Measurements from ENCODE around the gene HECA.

Gene HECA

DNA sequence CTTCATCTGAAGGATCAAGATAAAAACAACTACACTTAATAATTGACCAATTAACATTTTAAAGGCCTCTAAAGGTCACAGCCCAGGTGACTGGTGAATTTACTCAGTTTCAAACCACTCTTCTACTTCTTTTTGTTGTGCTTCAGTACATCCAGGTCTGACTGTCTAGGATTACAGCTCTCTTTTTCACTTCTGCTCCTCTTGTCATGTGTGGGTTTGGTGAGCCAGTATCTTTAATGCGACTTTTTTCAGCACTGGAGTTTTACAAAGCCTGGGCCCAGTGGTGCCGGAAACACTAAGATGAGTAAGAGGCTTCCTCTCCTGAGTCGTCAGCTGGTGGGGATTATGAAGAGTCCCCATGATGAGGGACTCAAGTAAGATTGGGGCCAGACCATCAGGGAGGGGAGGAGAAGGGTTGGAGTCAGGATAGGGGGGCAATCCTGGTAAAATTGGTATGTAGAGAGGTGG is 27.0 kb downstream of the HECA start:
- Histone ChIP-seq H3K4me1 (ENCODE audit: control insufficient read depth, insufficient read depth, low read length, unreplicated experiment) (peaks cover 6% of the 10 kb centered on the region), H3K79me2 (ENCODE audit: control insufficient read depth, insufficient read depth, low read length, unreplicated experiment) (peaks cover 16% of the 10 kb centered on the region), H3K4me3 (ENCODE audit: low read depth, low read length) (no peak overlapping the region), H2AFZ (ENCODE audit: low read length, unreplicated experiment) (no peak overlapping the region), H3K27me3 (ENCODE audit: insufficient read depth, low read length) (no peaks in the 10 kb centered on the region), H3K36me3 (ENCODE audit: insufficient read depth, low read length) (no peaks in the 10 kb centered on the region), H3K27ac (ENCODE audit: low read depth, low read length) (no peak overlapping the region)

DNA sequence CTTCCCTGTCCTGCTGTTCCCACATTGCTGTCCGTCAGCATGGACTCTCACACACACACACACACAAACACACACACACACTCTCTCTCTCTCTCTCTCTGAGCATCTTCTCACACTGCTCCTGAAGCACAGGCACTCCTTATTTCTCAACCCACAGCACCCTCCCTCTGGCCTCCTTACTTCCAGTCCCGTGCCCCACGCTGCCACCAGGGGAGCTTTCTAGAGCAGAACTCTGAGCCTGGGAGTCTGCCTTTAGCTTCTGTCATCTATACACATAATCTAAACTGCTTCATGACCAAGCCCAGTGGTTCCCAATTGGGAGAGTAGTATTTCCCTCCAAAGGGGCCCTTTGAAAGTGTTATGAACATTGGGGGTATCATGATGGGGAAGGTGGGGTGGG is 29.1 kb downstream of the HECA start:
- Histone ChIP-seq H3K79me2 (ENCODE audit: control insufficient read depth, insufficient read depth, low read length, unreplicated experiment) (peaks cover 11% of the 10 kb centered on the region), H2AFZ (ENCODE audit: low read length, unreplicated experiment) (no peak overlapping the region), H3K36me3 (ENCODE audit: insufficient read depth, low read length) (peaks cover 6% of the 10 kb centered on the region; the same call in 1 of the 2 replicates), H3K27me3 (ENCODE audit: insufficient read depth, low read length) (no peaks in the 10 kb centered on the region), H3K27ac (ENCODE audit: low read depth, low read length) (no peak overlapping the region), H3K4me3 (ENCODE audit: low read depth, low read length) (no peak overlapping the region), H3K4me1 (ENCODE audit: control insufficient read depth, insufficient read depth, low read length, unreplicated experiment) (no peaks in the 10 kb centered on the region)

DNA sequence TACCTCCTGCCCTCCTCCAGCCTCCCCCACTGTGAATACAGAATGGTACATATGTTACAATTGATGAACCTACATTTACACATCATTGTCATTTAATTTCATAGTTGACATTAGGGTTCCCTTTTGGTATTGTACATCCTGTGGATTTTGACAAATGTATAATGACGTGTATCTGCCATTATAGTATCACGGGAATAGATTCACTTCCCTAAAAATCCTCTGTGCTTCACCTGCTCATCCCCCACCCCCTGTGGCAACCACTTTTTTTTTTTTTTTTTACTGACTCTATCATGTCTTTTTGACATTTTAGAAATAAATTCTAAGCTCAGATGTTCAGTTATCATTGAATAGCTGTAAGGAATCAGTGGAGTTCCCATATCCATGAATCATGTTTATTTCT is 30.4 kb downstream of the HECA start:
- peaks cover 6% of the 10 kb centered on the region; the same call in 1 of the 2 replicates for H3K36me3 ChIP-seq (ENCODE audit: insufficient read depth, low read length)
- no peaks in the 10 kb centered on the region for H3K27me3 ChIP-seq (ENCODE audit: insufficient read depth, low read length)
- no peak overlapping the region for H3K27ac ChIP-seq (ENCODE audit: low read depth, low read length)
- no peak overlapping the region for H2AFZ ChIP-seq (ENCODE audit: low read length, unreplicated experiment)
- no peak overlapping the region for H3K4me3 ChIP-seq (ENCODE audit: low read depth, low read length)
- no peaks in the 10 kb centered on the region for H3K4me1 ChIP-seq (ENCODE audit: control insufficient read depth, insufficient read depth, low read length, unreplicated experiment)
- H3K79me2 ChIP-seq (ENCODE audit: control insufficient read depth, insufficient read depth, low read length, unreplicated experiment), result peaks cover 11% of the 10 kb centered on the region

DNA sequence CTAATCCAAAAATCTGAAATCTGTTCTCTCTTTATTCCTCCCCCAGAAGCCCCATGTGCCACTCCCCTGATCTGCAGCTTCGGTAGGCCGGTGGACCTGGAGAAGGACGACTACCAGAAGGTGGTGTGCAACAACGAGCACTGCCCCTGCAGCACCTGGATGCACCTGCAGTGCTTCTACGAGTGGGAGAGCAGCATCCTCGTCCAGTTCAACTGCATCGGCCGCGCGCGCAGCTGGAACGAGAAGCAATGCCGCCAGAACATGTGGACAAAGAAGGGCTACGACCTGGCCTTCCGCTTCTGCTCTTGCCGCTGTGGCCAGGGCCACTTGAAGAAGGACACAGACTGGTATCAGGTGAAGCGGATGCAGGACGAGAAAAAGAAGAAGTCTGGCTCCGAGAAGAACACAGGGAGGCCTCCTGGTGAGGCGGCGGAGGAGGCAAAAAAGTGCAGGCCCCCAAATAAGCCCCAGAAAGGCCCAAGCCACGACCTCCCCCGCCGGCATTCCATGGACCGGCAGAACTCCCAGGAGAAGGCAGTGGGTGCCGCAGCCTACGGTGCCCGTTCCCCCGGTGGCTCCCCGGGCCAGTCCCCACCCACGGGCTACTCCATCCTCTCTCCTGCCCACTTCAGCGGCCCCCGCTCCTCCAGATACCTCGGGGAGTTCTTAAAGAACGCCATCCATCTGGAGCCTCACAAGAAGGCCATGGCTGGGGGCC is 31.5 kb downstream of the HECA start:
- Histone ChIP-seq H3K4me3 (ENCODE audit: low read depth, low read length) (no peak overlapping the region), H2AFZ (ENCODE audit: low read length, unreplicated experiment) (no peak overlapping the region), H3K4me1 (ENCODE audit: control insufficient read depth, insufficient read depth, low read length, unreplicated experiment) (no peaks in the 10 kb centered on the region), H3K36me3 (ENCODE audit: insufficient read depth, low read length) (peaks cover 6% of the 10 kb centered on the region; the same call in 1 of the 2 replicates), H3K27me3 (ENCODE audit: insufficient read depth, low read length) (no peaks in the 10 kb centered on the region), H3K27ac (ENCODE audit: low read depth, low read length) (no peak overlapping the region), H3K79me2 (ENCODE audit: control insufficient read depth, insufficient read depth, low read length, unreplicated experiment) (peaks cover 8% of the 10 kb centered on the region)

DNA sequence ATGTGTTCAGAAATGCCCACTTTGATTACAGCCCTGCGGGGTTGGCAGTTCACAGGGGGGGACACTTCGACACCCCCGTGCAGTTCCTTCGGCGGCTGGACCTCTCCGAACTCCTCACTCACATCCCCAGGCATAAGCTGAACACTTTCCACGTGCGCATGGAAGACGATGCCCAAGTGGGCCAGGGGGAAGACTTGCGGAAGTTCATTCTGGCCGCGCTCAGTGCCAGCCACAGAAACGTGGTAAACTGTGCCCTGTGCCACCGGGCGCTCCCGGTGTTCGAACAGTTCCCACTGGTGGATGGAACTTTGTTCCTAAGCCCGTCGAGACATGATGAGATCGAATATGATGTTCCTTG is 32.1 kb downstream of the HECA start:
- no peaks in the 10 kb centered on the region for H3K27me3 ChIP-seq (ENCODE audit: insufficient read depth, low read length)
- no peak overlapping the region for H2AFZ ChIP-seq (ENCODE audit: low read length, unreplicated experiment)
- H3K27ac ChIP-seq (ENCODE audit: low read depth, low read length), result no peak overlapping the region
- H3K4me1 ChIP-seq (ENCODE audit: control insufficient read depth, insufficient read depth, low read length, unreplicated experiment), result no peaks in the 10 kb centered on the region
- peaks cover 6% of the 10 kb centered on the region; the same call in 1 of the 2 replicates for H3K36me3 ChIP-seq (ENCODE audit: insufficient read depth, low read length)
- H3K4me3 ChIP-seq (ENCODE audit: low read depth, low read length), result no peak overlapping the region
- H3K79me2 ChIP-seq (ENCODE audit: control insufficient read depth, insufficient read depth, low read length, unreplicated experiment), result peaks cover 7% of the 10 kb centered on the region

DNA sequence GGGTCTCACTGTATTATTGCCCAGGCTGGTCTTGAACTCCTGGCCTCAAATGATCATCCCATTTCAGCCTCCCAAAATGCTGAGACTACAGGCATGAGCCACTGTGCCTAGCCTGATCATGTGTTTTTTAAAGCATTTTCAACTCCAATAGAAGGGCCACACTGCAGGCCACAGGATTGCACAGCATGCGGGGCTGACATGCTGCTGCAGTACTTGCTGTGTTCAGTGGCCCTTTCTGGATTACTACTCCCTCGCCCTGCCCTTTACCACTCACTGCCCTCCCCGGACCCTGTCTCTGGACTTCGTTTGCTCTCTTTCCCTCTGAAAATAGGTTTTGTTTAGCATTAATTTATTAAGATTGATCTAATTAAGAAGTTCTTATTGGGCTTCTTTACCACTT is 37.3 kb downstream of the HECA start:
- Histone ChIP-seq H3K79me2 (ENCODE audit: control insufficient read depth, insufficient read depth, low read length, unreplicated experiment) (no peaks in the 10 kb centered on the region), H3K36me3 (ENCODE audit: insufficient read depth, low read length) (peaks cover 4% of the 10 kb centered on the region), H3K27ac (ENCODE audit: low read depth, low read length) (no peak overlapping the region), H3K4me3 (ENCODE audit: low read depth, low read length) (no peak overlapping the region), H2AFZ (ENCODE audit: low read length, unreplicated experiment) (no peak overlapping the region), H3K27me3 (ENCODE audit: insufficient read depth, low read length) (no peaks in the 10 kb centered on the region), H3K4me1 (ENCODE audit: control insufficient read depth, insufficient read depth, low read length, unreplicated experiment) (no peaks in the 10 kb centered on the region)

DNA sequence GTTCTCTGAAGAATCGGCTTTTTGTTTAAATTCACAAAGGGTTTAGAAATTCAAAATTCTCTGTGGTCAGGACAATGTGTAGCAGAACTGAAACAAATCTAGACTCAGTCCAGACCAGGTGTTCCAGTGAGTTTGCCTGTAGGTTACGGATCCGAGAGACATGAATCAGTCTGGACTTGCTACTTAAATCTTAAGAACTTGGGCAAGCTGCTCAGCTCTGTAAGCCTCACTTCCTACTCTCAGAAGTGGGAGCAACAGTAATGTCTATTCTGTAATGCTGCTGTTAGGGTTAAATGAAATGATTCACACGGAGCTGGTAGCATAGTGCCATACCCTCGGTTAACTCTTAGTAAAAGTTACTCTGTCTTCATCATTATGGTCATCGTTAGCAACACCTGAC is 37.7 kb downstream of the HECA start:
- no peaks in the 10 kb centered on the region for H3K4me1 ChIP-seq (ENCODE audit: control insufficient read depth, insufficient read depth, low read length, unreplicated experiment)
- peaks cover 5% of the 10 kb centered on the region for H3K36me3 ChIP-seq (ENCODE audit: insufficient read depth, low read length)

DNA sequence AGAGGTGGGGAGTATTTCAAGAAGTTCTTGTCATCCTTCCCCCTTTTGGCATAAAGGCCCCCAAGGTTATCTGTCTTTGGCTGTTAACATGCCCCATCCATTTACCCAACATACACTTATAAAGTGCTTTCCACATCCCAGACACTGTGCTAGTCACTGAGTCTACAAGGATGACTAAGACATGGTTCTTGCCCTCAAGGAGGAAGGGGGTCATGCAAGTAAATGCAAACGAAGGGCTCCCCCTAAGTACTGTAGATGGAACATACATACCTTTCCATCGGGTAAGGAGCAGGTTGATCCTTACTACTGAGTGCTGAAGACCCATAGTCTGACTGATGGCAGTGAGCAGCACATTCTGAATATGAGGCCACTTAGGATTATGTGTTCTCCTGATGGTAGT is 38.3 kb downstream of the HECA start:
- H3K27me3 ChIP-seq (ENCODE audit: insufficient read depth, low read length), result no peaks in the 10 kb centered on the region
- H3K4me3 ChIP-seq (ENCODE audit: low read depth, low read length), result no peak overlapping the region
- H3K36me3 ChIP-seq (ENCODE audit: insufficient read depth, low read length), result peaks cover 7% of the 10 kb centered on the region
- H2AFZ ChIP-seq (ENCODE audit: low read length, unreplicated experiment), result no peak overlapping the region
- no peak overlapping the region for H3K27ac ChIP-seq (ENCODE audit: low read depth, low read length)
- no peaks in the 10 kb centered on the region for H3K4me1 ChIP-seq (ENCODE audit: control insufficient read depth, insufficient read depth, low read length, unreplicated experiment)
- no peaks in the 10 kb centered on the region for H3K79me2 ChIP-seq (ENCODE audit: control insufficient read depth, insufficient read depth, low read length, unreplicated experiment)

More for the DNA sequence above, 37.7 kb downstream of the HECA start:
- no peaks in the 10 kb centered on the region for H3K27me3 ChIP-seq (ENCODE audit: insufficient read depth, low read length)
- H3K79me2 ChIP-seq (ENCODE audit: control insufficient read depth, insufficient read depth, low read length, unreplicated experiment), result no peaks in the 10 kb centered on the region
- no peak overlapping the region for H2AFZ ChIP-seq (ENCODE audit: low read length, unreplicated experiment)
- H3K4me3 ChIP-seq (ENCODE audit: low read depth, low read length), result no peak overlapping the region
- H3K27ac ChIP-seq (ENCODE audit: low read depth, low read length), result no peak overlapping the region

DNA sequence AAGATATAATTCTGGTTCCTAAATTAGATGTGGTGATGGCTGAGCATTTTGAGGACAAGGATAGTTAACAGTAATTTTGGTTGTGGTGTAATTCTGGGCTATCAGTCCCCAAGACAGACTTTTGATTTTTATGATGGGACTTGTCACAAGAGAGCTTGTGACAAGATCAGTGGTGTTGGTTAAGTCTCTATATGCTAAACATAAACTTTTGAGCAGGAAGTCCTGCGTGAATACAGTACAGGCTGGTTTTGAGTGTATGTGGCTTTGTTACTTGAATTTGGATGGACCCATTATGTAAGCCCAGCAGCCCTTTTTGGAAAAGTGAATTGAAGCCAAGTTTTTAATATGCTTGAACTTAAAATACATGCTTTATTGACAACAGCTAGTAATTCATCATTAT is 38.9 kb downstream of the HECA start:
- no peak overlapping the region for H2AFZ ChIP-seq (ENCODE audit: low read length, unreplicated experiment)
- no peak overlapping the region for H3K4me3 ChIP-seq (ENCODE audit: low read depth, low read length)
- H3K79me2 ChIP-seq (ENCODE audit: control insufficient read depth, insufficient read depth, low read length, unreplicated experiment), result no peaks in the 10 kb centered on the region
- H3K36me3 ChIP-seq (ENCODE audit: insufficient read depth, low read length), result peaks cover 7% of the 10 kb centered on the region
- no peaks in the 10 kb centered on the region for H3K27me3 ChIP-seq (ENCODE audit: insufficient read depth, low read length)
- no peak overlapping the region for H3K27ac ChIP-seq (ENCODE audit: low read depth, low read length)
- H3K4me1 ChIP-seq (ENCODE audit: control insufficient read depth, insufficient read depth, low read length, unreplicated experiment), result no peaks in the 10 kb centered on the region

DNA sequence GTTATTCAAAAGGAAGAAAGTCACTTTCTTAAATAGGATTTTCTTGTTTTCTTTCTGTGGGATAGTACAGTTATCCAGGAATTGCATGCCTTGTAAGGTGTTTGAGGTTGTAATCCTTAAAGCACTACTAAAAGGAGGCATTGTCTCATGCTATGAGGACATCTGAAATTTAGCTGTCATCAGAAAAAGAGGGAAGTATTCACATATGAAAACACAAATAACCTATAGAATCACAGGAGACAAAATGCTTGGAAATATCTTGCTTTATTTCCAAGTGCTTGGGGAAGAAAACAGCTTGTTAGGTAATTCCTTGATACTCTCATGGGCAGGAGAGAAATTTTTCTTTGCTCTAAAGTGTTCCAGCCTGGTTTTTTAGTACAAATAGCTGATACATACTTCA is 40.1 kb downstream of the HECA start:
- H3K36me3 ChIP-seq (ENCODE audit: insufficient read depth, low read length), result peaks cover 7% of the 10 kb centered on the region

DNA sequence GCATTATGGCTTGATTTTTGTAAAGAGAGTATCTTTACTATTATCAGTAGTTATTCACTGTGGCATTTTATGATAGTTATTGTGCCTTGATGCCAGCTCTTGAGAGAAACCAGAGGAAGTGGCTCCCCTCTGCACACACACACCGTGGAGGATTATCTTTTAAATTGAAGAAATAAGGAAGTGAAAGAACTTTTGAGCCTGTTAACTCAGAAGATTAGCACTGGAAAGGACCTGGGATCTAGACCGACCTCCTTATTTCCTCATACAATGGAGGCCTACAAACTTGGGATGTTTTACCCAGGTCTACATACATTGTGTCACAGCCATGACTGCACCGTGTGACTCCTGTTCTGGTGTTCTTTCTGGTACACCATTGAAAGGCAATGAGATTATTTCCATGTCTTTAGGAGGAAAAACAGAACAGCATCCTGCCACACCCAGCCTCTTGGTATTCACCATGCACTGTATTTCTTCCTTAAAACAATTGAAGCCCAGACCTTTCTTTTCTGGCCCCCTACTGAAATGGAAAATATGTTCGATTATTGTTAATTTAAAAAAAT is 40.6 kb downstream of the HECA start:
- H2AFZ ChIP-seq (ENCODE audit: low read length, unreplicated experiment), result no peak overlapping the region
- H3K4me3 ChIP-seq (ENCODE audit: low read depth, low read length), result no peak overlapping the region
- peaks cover 7% of the 10 kb centered on the region for H3K36me3 ChIP-seq (ENCODE audit: insufficient read depth, low read length)
- no peaks in the 10 kb centered on the region for H3K27me3 ChIP-seq (ENCODE audit: insufficient read depth, low read length)
- H3K27ac ChIP-seq (ENCODE audit: low read depth, low read length), result no peak overlapping the region
- H3K4me1 ChIP-seq (ENCODE audit: control insufficient read depth, insufficient read depth, low read length, unreplicated experiment), result no peaks in the 10 kb centered on the region
- no peaks in the 10 kb centered on the region for H3K79me2 ChIP-seq (ENCODE audit: control insufficient read depth, insufficient read depth, low read length, unreplicated experiment)

More for the DNA sequence above, 40.1 kb downstream of the HECA start:
- H3K27me3 ChIP-seq (ENCODE audit: insufficient read depth, low read length), result no peaks in the 10 kb centered on the region
- H3K4me1 ChIP-seq (ENCODE audit: control insufficient read depth, insufficient read depth, low read length, unreplicated experiment), result no peaks in the 10 kb centered on the region
- H3K79me2 ChIP-seq (ENCODE audit: control insufficient read depth, insufficient read depth, low read length, unreplicated experiment), result no peaks in the 10 kb centered on the region
- H2AFZ ChIP-seq (ENCODE audit: low read length, unreplicated experiment), result no peak overlapping the region
- no peak overlapping the region for H3K4me3 ChIP-seq (ENCODE audit: low read depth, low read length)
- no peak overlapping the region for H3K27ac ChIP-seq (ENCODE audit: low read depth, low read length)
